Esophagus muscularis mucosa (tissue), 4 donors: ENCODE results near the gene TRPM7. TPM values are rescaled to one million over a fixed set of nuclear protein-coding genes. Genes with fewer than 3 reads are reported as not detected.
A peak's percentile ranks its signal among the peaks of the same experiment; 100 is the strongest.

Experiments used
- DNase-seq: peaks from one replicate; pipeline ENCODE4 v3.0.0-alpha.2; 2017; ENCODE audit errors: extremely low spot score
- H3K27ac ChIP-seq, 4 donors: fragments of 200-600 bp; sonication (generic); replicated peaks in 1 of 4; 1 replicate in 3 of 4; 2 replicates in 1 of 4; pipeline ENCODE4 v1.5.1; 2016 to 2019; ENCODE audit warnings: mild to moderate bottlenecking in 1 of 4
- H3K27me3 ChIP-seq, 4 donors: fragments of 200-600 bp; sonication (generic); one replicate each; pipeline versions ENCODE4 v1.5.1 to v1.6.0; 2016 to 2019
- H3K36me3 ChIP-seq, 4 donors: fragments of 200-600 bp; sonication (generic); one replicate each; pipeline ENCODE4 v1.5.1; 2016 to 2019
- H3K4me1 ChIP-seq, 4 donors: fragments of 200-600 bp; sonication (generic); one replicate each; pipeline ENCODE4 v1.5.1; 2016 to 2019
- H3K4me3 ChIP-seq, 4 donors: fragments of 200-600 bp; sonication (generic); 1 replicate in 2 of 4; 2 replicates in 2 of 4; pipeline ENCODE4 v1.5.1; 2016 to 2019; ENCODE audit warnings: mild to moderate bottlenecking in 4 of 4, moderate library complexity in 1 of 4
- H3K9me3 ChIP-seq, 4 donors: fragments of 200-600 bp; sonication (generic); 1 replicate in 3 of 4; 2 replicates in 1 of 4; pipeline ENCODE4 v1.5.1; 2016 to 2019
- CTCF ChIP-seq, 3 experiments: fragments of 200-600 bp in 2 of 3; fragments of 450-650 bp in 1 of 3; sonication (generic) in 2 of 3; IDR thresholded peaks; one replicate each; pipeline ENCODE4 v1.5.1; 2017 to 2019; ENCODE audit warnings: antibody characterized with exemption in 3 of 3, mild to moderate bottlenecking in 2 of 3, moderate library complexity in 1 of 3
- EP300 ChIP-seq: sonication (generic); formaldehyde crosslinking; IDR thresholded peaks from one replicate; pipeline ENCODE4 v1.6.1; 2017; ENCODE audit warnings: antibody characterized with exemption
- POLR2A ChIP-seq: fragments of 450-650 bp; IDR thresholded peaks from one replicate; pipeline ENCODE4 v1.6.1; 2017; ENCODE audit warnings: antibody characterized with exemption, moderate library complexity, mild to moderate bottlenecking, low read depth
- POLR2AphosphoS5 ChIP-seq, 2 donors: sonication (generic); formaldehyde crosslinking; IDR thresholded peaks; one replicate each; pipeline ENCODE4 v1.6.1; 2017; ENCODE audit warnings: antibody characterized with exemption in 2 of 2
- WGBS: methylation state at CpG from one replicate; pipeline ENCODE4 v1.1.5; 2018; 5-methylcytosine and 5-hydroxymethylcytosine counted together
- intact Hi-C: fragments of 100-400 bp; cut with DNase I; formaldehyde crosslinking; loops from one replicate; pipeline ENCODE4 v1.15.1; 2023
- total RNA-seq, 4 donors: library from RNA; depleted of rRNA; stranded (reverse); fragments of >200 nt; gene quantifications; one replicate each; pipeline versions ENCODE4 v1.1.0 to v1.2.1, GENCODE V29; 2016

Gene TRPM7
- total RNA-seq, 4 donors from 2014 or later: 27.9 to 39.9 (median 33.9) TPM

GRCh38 chr15:50652671-50653070 is 33.9 kb downstream of the TRPM7 start:
- H3K27ac ChIP-seq: no peak overlapping the region
- WGBS: 92% methylated on average over 3 of the region's 3 CpGs
- no peaks in the 10 kb centered on the region for H3K27me3 ChIP-seq
- no peak for DNase-seq
- peaks cover 0 to 6% (median 0%) of the 10 kb centered on the region in 4 donors for H3K4me1 ChIP-seq
- no peak for TF ChIP-seq CTCF (IDR thresholded peaks at IDR 0.05)
- no peak for TF ChIP-seq POLR2A
- no peaks in the 10 kb centered on the region for H3K9me3 ChIP-seq
- intact Hi-C loops: no loop called here
- H3K4me3 ChIP-seq: no peak overlapping the region
- H3K36me3 ChIP-seq: peaks cover 4 to 99% (median 74%) of the 10 kb centered on the region in 4 donors

- H3K9me3 ChIP-seq: no peaks in the 10 kb centered on the region
- no peaks in the 10 kb centered on the region for H3K27me3 ChIP-seq
- no peak for DNase-seq
- TF ChIP-seq POLR2AphosphoS5 (IDR thresholded peaks at IDR 0.05): no peak
- TF ChIP-seq EP300: no peak
- TF ChIP-seq POLR2A: no peak
- TF ChIP-seq CTCF (IDR thresholded peaks at IDR 0.05): no peak
- intact Hi-C loops: no loop called here
- H3K4me1 ChIP-seq: no peaks in the 10 kb centered on the region
- H3K36me3 ChIP-seq: peaks cover 26 to 94% (median 60%) of the 10 kb centered on the region in 4 donors
- H3K27ac ChIP-seq: no peak overlapping the region
- H3K4me3 ChIP-seq: no peak overlapping the region
- 94% methylated on average over 2 of the region's 2 CpGs for WGBS
Measured at GRCh38 chr15:50641318-50641717, 45.3 kb downstream of the TRPM7 start.

GRCh38 chr15:50636146-50636545 is 50.5 kb downstream of the TRPM7 start:
- WGBS: 96% methylated on average over 9 of the region's 9 CpGs
- intact Hi-C loops: no loop called here

GRCh38 chr15:50633653-50634052 is 52.9 kb downstream of the TRPM7 start:
- no peak for DNase-seq
- no peak overlapping the region for H3K27ac ChIP-seq
- H3K36me3 ChIP-seq: peaks cover 50 to 90% (median 70%) of the 10 kb centered on the region in 4 donors
- intact Hi-C loops: no loop called here
- H3K4me3 ChIP-seq: no peak overlapping the region
- H3K27me3 ChIP-seq: no peaks in the 10 kb centered on the region
- TF ChIP-seq CTCF (IDR thresholded peaks at IDR 0.05): no peak
- no peak for TF ChIP-seq POLR2AphosphoS5 (IDR thresholded peaks at IDR 0.05)
- no peak for TF ChIP-seq EP300
- no peak for TF ChIP-seq POLR2A
- H3K9me3 ChIP-seq: no peaks in the 10 kb centered on the region
- 84% methylated on average over 3 of the region's 3 CpGs for WGBS
- no peaks in the 10 kb centered on the region for H3K4me1 ChIP-seq

More at GRCh38 chr15:50636146-50636545, 50.5 kb downstream of the TRPM7 start:
- TF ChIP-seq POLR2AphosphoS5 (IDR thresholded peaks at IDR 0.05): no peak
- TF ChIP-seq EP300: no peak
- no peak for TF ChIP-seq POLR2A
- TF ChIP-seq CTCF (IDR thresholded peaks at IDR 0.05): no peak
- no peak for DNase-seq
- no peak overlapping the region for H3K4me3 ChIP-seq
- H3K4me1 ChIP-seq: no peaks in the 10 kb centered on the region
- H3K27me3 ChIP-seq: no peaks in the 10 kb centered on the region
- no peak overlapping the region for H3K27ac ChIP-seq
- H3K9me3 ChIP-seq: no peaks in the 10 kb centered on the region
- peaks cover 40 to 93% (median 67%) of the 10 kb centered on the region in 4 donors for H3K36me3 ChIP-seq

- no peak overlapping the region for H3K4me3 ChIP-seq
- H3K4me1 ChIP-seq: peaks cover 4 to 16% (median 8%) of the 10 kb centered on the region in 4 donors
- intact Hi-C loops: no loop called here
- H3K27ac ChIP-seq: peak overlapping the region in 1 of 4 donors; percentile 63
- no peak for TF ChIP-seq EP300
- no peak for TF ChIP-seq POLR2AphosphoS5 (IDR thresholded peaks at IDR 0.05)
- no peak for TF ChIP-seq POLR2A
- TF ChIP-seq CTCF (IDR thresholded peaks at IDR 0.05): no peak
- no peak for DNase-seq
- peaks cover 25 to 90% (median 47%) of the 10 kb centered on the region in 4 donors for H3K36me3 ChIP-seq
- WGBS: 91% methylated on average over 5 of the region's 5 CpGs
- H3K27me3 ChIP-seq: no peaks in the 10 kb centered on the region
- H3K9me3 ChIP-seq: no peaks in the 10 kb centered on the region
Measured at GRCh38 chr15:50628421-50628820, 58.2 kb downstream of the TRPM7 start.
